OCI-M2 (cell line): ENCODE data around the gene SSBP4.

Source experiments
- DNase-seq: peaks from one replicate; lab custom pipeline; 2025; ENCODE audit not compliant: unreplicated experiment; lab: John Stamatoyannopoulos, UW

The SSBP4 gene

DNA sequence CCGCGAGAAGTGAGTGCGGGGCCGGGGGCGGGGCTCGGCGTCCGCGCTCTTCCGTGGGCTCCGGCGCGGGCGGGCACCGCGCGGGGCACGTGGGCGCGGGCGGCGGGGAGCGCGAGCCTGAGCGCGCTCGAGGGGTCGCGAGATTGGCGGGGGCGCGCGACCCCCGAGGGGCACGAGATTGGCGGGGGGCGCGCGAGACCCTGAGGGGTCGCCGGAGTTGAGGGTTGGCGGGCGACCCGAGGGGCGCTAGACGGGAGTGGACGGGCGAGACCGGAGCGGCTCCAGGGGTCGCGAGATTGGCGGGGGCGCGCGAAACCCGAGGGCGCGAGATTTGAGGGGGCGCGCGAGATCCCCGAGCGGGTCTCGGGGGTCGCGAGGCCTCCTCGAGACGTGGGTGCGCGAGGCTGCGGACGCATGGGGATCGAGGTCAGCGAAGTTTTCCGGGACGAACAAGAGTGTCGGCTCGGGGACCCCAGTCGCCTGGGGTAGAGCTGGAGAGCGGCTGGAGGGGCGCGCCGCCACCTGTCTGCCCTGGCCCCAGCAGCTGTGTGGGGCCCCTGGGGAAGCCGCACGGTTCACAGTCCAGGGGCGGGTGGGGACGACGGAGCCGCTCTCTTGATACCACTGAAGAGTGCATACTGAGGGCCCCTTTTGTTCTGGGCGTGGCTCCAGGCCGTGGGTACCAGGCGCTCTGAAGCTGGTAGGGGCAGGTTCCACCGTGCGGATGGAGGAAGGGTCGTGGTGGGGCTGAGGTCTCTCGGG lies 682 bp downstream of the SSBP4 start:
- DNase-seq = no peak

DNA sequence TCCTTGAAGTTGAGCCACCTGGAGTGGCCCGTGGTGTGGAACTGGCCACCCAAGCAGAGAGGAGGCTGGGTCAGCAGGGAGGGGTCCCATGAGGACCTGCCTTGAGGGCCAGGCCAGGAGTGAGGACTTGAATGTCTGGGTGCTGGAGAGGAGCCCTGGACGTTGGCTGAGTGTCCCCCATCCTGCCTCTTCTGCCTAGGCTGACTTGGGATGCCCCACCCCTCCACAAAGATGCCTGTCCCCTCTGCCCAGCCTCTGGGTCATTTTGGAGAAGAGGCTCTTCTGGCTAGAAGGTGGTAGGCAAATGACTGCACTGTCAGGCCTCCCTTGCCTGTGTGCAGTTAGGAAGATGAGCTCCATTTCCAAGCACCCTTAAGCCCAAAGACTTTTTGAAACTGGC lies 1.7 kb downstream of the SSBP4 start:
- DNase-seq = no peak

- no peak for DNase-seq
Observed at GRCh38 chr19:18421371-18421959, 2.3 kb downstream of the SSBP4 start.

DNA sequence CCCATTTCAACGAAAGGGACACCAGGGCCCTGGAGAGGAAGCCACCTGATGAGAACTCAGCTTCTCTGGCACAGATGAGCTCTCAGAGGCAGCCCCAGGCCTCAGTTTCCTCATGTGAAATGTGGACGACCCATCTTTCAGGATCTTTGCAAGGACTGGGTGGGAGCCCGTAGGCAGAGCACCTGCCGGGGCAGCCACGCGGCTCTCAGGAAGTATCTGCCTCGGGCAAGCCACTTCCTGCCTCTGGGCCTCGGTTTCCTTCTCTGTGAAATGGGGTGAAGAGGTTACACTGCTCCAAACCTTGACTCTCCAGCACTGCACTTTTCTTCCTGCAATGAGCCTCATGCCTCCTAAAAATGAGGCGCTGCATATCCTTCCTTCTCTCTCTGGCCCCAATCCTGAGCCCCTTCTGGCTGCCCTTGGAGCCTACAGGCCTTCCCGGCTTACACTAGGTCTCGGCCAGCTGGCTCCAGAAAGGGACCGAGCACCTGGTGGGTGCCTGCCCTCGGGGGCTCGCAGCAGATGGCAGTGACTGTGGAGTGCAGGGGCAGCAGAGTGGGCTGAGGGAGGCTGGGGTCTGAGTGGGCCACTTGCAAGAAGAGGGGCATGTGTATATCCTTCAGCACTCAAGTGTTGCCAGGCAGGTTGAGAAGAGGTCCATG lies 3.5 kb downstream of the SSBP4 start:
- DNase-seq = no peak

GRCh38 chr19:18423258-18424020 lies 4.2 kb downstream of the SSBP4 start:
- DNase-seq = no peak

- no peak for DNase-seq
Observed at GRCh38 chr19:18424122-18424889, 5.1 kb downstream of the SSBP4 start.

GRCh38 chr19:18424890-18425514 lies 5.8 kb downstream of the SSBP4 start:
- DNase-seq = no peak

DNA sequence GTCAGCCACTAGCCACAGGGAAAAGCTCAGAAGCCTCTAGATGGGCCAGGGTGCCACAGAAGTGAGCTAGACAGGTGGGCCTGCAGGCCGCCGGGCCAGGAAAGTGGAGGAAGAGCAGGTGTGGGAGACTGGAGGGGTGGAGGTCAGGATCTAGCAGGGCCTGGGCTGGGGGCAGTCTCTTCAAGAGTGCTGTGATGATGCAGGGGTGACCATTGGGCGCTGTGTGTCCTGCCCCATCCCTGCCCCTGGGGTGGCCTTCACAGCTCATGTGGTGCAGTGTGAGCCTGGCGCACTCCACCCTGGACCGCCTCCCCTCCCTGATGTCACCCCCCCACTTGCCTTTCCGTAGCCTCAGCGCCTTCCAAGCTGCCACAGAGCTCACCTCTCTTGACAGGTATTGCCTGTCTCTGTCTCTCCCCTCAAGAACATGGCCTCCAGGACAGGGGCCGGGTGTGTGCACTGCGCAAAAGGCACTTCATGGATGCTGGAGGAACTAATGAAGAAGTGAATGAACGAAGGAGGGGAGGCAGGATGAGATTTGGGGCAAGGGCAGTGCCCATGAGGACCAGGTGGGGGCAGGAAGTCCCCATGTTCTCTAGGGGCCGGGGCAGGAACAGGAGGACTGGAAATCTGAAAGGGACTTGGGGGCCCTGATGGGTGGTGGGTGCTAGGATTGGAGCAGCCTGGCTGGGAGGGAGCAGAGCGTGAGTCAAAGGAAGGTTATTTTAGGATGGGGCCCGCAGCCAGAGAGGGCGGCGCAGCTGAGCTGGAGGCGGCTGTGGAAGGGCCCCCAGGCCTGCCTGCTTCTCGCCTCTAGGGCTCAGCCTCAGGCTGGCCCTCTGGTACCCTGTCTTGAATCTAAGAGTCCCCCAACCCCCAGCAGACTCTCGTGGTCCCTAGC lies 6.6 kb downstream of the SSBP4 start:
- DNase-seq = no peak

- DNase-seq = no peak
Observed at GRCh38 chr19:18426416-18426767, 7.2 kb downstream of the SSBP4 start.

GRCh38 chr19:18427080-18427742 lies 8.0 kb downstream of the SSBP4 start:
- DNase-seq = no peak

GRCh38 chr19:18427743-18428113 lies 8.5 kb downstream of the SSBP4 start:
- no peak for DNase-seq

DNA sequence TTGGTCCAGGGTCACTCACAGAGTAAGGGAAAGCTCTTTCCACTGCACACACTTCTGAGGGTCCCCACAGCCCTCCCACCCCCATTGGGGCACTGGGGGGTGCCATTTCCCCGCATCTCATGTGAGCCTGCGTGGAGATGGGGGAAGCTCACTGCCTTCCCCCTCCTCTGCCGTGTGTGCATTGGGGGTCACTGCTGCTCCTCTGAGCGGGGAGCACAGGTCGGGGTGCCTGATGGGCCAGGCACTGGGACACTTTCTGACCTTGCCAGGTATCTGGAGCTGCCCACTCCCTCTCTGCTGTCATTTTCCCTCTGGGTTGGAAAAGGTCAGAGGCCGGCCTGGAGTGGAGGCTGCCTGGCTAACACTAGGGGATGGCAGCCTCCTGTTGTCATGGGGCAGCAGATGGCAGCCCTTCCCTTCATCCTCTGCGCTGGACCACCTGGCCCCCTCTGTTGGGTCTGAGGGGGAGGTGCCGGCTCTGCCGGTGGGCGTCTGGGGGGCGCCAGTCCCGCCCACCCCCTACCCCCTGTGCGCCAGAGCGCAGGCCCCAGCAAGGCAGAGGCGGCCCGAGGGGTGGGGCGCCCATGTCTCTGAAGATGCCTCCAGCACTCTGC lies 9.1 kb downstream of the SSBP4 start:
- DNase-seq = no peak

DNA sequence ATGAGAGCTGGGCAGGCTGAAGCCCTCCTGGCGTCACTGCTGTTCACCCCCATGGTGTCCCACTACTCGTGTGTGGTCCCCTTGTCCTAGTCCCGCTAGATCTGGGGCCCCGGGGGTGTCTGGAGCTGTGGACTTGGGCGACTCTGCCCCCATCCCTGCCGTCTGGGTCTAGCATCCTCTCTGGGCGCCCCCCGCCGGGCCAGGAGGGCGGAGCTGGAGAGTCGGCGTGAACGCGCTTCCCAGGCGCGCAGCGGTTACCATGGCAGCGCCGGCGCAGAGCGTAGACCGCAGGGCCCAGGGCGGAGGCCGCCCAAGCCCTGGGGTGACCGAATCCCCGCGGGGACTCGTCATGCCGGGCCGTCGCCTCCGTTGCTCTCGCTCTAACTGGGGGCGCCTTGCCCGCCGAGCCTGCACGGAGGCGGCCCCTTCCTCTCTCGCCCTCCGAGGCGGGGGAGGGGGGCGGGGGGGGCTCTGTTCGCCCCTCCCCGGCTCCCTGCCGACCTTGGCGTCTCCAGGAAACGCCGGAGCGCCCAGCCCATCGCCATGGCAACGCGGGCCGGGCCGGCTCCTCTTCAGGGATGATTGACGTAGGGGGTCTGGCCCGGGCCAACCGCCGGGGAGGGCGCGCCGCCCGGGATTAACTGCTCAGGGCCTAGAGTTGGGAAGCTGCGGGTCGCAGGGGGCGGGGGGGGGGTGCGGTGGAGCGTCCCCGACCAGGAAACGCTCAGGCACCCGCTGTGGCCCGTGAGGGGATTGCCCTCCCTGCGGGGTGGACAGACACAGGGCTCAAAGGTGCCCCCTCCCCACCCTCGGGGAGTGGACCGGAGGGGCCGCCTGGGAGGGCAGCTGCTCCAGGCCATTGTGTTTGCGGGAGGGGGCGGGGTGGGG lies 9.8 kb downstream of the SSBP4 start:
- no peak for DNase-seq

- DNase-seq = no peak
Observed at GRCh38 chr19:18429717-18430416, 10.7 kb downstream of the SSBP4 start.

DNA sequence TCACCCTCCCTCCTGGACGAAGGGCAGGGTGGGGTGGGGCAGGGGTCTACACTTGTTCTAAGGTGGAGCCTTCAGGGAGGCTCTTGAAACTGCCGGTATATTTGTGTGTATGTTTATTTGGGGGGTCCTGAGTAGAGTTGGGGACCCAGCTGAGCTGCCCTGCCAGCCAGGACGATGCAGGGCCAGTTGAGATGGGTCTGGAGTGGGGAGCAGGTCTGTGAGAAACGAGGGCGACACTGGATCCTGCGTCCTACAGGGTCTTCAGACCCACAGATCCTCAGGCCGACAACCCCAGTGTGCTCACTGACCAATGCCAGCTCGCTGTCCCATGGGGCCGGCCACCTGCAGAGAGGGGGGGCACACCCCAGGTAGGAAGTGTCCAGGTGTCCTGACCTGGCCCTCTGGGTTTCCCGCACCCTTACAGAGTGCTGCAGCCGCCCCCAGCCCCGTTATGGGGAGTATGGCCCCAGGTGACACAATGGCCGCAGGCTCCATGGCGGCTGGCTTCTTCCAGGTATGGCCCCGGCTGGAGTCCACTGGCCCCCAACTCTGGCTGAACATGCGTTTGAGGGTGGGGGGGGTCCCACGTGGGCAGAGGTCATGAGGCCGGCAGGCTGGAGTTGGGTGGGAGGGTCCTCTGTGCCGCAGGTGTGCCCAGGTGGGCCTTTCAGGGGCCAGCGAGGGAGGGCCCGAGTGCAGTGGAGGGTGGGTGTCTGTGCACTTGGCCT lies 11.4 kb downstream of the SSBP4 start:
- DNase-seq = no peak
